Nephron (organoid): ENCODE data around the gene MYBPC2.

Experiments used
- H3K27ac Mint-ChIP-seq, 3 experiments: 2 replicates each; pipeline ENCODE4 v1.8.0; 2020; ENCODE audit warnings: mixed read lengths in 3 of 3, mild to moderate bottlenecking in 2 of 3, moderate library complexity in 1 of 3
- H3K27me3 Mint-ChIP-seq: 2 replicates; pipeline ENCODE4 v1.8.0; 2021; ENCODE audit warnings: low read depth, mild to moderate bottlenecking, moderate library complexity, mixed read lengths
- H3K36me3 Mint-ChIP-seq: 2 replicates; pipeline ENCODE4 v1.8.0; 2020; ENCODE audit warnings: low read depth, mixed read lengths
- H3K4me1 Mint-ChIP-seq: 2 replicates; pipeline ENCODE4 v1.8.0; 2020; ENCODE audit warnings: mixed read lengths
- H3K4me3 Mint-ChIP-seq, 3 experiments: 2 replicates each; pipeline ENCODE4 v1.8.0; 2020; ENCODE audit warnings: mild to moderate bottlenecking in 3 of 3, mixed read lengths in 3 of 3, moderate library complexity in 2 of 3
- H3K9me3 Mint-ChIP-seq: 2 replicates; pipeline ENCODE4 v1.8.0; 2020; ENCODE audit warnings: mixed read lengths
- CTCF ChIP-seq, 3 experiments: fragments of 200-600 bp; sonication (generic); IDR thresholded peaks; one replicate each; pipeline ENCODE4 v1.5.0; 2021; ENCODE audit warnings: antibody characterized with exemption in 3 of 3; ENCODE audit not compliant: unreplicated experiment in 3 of 3

The MYBPC2 gene

GRCh38 chr19:50492303-50493052 lies 59.8 kb downstream of the MYBPC2 start:
- Mint-ChIP-seq H3K27me3 (peaks cover 62% of the 10 kb centered on the region), H3K36me3 (peaks cover 6% of the 10 kb centered on the region), H3K9me3 (peaks cover 5% of the 10 kb centered on the region), H3K4me1 (peaks cover 40% of the 10 kb centered on the region), H3K4me3 (peak overlapping the region; percentile 51 to 79 (median 76)), H3K27ac (peak overlapping the region; percentile 15 to 61 (median 58))
- TF ChIP-seq CTCF (IDR thresholded peaks at IDR 0.05; ENCODE audit: unreplicated experiment in 3 of 3): no peak

- H3K9me3 Mint-ChIP-seq: peaks cover 5% of the 10 kb centered on the region
- H3K36me3 Mint-ChIP-seq: peaks cover 6% of the 10 kb centered on the region
- H3K4me1 Mint-ChIP-seq: peaks cover 40% of the 10 kb centered on the region
- H3K27ac Mint-ChIP-seq: no peak overlapping the region
- H3K4me3 Mint-ChIP-seq: peak overlapping the region in 1 of 3 experiments; percentile 89
- H3K27me3 Mint-ChIP-seq: peaks cover 55% of the 10 kb centered on the region
- TF ChIP-seq CTCF (IDR thresholded peaks at IDR 0.05; ENCODE audit: unreplicated experiment in 3 of 3): no peak
Observed at GRCh38 chr19:50493171-50493570, 60.5 kb downstream of the MYBPC2 start.

DNA sequence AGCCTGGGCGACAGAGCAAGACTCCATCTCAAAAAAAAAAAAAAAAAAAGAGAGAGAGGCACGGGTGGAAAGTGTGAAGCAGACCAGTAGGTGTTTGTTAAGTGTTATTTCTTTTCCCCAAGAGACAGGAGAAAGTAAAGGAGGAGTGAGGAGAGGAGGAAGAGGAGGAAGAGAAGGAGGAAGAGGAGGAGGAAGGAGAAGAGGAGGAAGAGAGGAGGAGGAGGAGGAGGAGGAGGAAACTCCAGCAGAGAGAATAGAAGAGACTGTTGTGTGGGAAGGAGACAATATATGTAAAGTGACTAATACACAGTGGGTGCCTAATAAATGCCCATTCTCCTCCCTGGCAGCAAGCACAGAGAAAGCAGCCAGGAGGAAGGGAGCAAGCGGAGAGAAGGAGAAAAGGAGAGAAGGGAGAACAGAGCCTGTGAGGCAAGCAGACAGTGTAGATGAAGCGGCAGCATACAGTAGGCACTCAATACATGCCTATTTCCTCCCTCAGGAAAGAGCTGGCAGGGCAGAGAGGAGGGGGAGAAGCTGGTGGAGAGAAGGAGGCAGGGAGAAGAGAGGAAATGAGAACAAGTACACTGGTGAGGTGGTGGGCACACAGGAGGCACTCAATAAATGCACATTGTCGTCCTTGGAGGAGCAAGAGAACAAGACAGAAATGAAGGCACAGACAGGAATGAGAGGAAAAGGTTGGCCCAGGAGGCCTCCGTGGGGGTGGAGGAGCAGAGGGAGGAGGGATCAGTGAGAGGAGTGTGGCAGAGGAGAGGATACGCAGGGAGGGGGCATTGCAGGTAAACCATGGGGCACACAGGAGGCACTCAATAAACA lies 61.7 kb downstream of the MYBPC2 start:
- TF ChIP-seq CTCF (IDR thresholded peaks at IDR 0.05; ENCODE audit: unreplicated experiment in 3 of 3): no peak
- Mint-ChIP-seq H3K4me1 (peaks cover 28% of the 10 kb centered on the region), H3K27ac (no peak overlapping the region), H3K9me3 (peaks cover 5% of the 10 kb centered on the region), H3K36me3 (peaks cover 6% of the 10 kb centered on the region), H3K27me3 (peaks cover 44% of the 10 kb centered on the region), H3K4me3 (peak overlapping the region; percentile 26 to 89 (median 69))

DNA sequence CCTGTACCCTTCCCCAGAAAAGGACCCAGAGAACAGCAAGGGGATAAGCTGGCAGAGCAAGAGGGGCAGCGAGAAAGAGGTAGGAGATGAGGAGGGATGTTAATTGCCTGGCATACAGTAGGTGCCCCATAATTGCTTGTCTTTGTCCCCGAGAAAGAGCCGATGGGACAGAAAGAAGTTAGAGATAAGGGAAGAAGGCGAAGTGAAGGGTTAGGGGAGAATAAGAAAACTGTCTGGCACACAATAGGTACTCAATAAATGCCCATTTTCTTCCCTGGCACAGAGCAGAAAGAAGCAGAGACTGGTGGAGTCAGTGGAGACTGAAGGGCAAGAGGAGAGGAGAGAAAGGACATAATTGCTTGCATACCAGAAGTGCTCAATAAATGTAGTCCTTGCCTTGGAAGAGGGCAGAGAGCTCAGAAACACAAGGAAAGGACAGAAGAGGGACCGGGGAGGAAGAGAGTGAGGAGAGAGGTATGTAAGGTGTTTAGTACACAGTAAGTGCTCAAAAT lies 62.4 kb downstream of the MYBPC2 start:
- TF ChIP-seq CTCF (IDR thresholded peaks at IDR 0.05; ENCODE audit: unreplicated experiment in 3 of 3): no peak
- Mint-ChIP-seq H3K36me3 (peaks cover 3% of the 10 kb centered on the region), H3K9me3 (peaks cover 5% of the 10 kb centered on the region), H3K4me1 (peaks cover 22% of the 10 kb centered on the region), H3K27ac (peak overlapping the region in 2 of 3 experiments; percentile 17 to 42), H3K4me3 (peak overlapping the region; percentile 39 to 89 (median 69)), H3K27me3 (peaks cover 39% of the 10 kb centered on the region)

DNA sequence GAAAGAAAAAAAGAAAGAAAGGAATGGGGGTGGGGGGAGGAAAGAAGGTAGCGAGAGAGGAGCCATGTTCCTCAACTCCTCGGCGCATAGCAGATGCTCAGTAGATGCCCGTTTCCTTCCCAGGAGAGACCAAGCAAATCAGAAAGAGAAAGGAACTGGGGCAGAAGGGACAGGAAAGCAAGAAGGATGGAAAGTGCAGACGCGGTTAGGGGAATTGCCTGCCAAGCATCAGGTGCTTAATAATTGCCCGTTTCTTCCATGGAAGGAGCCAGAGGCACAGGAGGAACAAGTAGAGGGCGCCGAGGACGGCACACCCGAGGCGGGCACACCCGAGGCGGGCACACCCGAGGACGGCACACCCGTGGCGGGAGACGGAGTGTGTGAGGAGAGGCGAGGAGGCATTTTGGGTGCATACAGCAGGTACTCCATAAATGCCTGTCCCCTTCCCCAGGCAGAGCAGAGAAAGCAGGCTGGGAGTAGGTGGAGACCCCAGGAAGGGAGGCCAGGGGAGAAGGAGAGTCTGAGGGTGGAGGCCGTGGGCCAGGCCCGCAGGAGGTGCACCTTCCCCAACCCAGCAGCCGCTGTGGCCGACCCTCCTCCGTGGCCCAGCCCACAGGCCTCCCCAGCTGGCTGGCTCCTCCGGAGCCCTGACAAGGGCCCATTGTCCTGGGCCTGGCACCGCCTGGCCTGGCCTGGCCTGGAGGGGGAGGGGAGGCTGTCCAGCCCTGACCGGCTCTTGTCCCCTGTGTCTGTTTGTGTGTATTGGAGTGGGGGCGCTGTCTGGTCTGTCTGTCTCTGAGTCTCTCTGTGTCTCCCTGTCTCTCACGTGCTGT lies 63.7 kb downstream of the MYBPC2 start:
- H3K4me3 Mint-ChIP-seq: peak overlapping the region; percentile 29 to 89 (median 77)
- H3K4me1 Mint-ChIP-seq: peaks cover 11% of the 10 kb centered on the region
- H3K36me3 Mint-ChIP-seq: no peaks in the 10 kb centered on the region
- H3K9me3 Mint-ChIP-seq: no peaks in the 10 kb centered on the region
- H3K27me3 Mint-ChIP-seq: peaks cover 29% of the 10 kb centered on the region
- H3K27ac Mint-ChIP-seq: peak overlapping the region in 1 of 3 experiments; percentile 32
- no peak for TF ChIP-seq CTCF (IDR thresholded peaks at IDR 0.05; ENCODE audit: unreplicated experiment in 3 of 3)
